Dendritic cell treated with granulocyte-macrophage colony-stimulating factor and Interleukin-4, amounts not matched to agents 40 ng/mL and 50 ng/mL, for 4 days (primary cell): ENCODE measurements around the gene ARRB2.
"Not testable (repeated sequence)": the region's sequence is repeated elsewhere in the genome, so short reads cannot be mapped to it uniquely, and the experiment has no call there.

ENCODE experiments used
- H3K27ac Mint-ChIP-seq: one replicate; pipeline ENCODE4 v1.8.0; 2022; ENCODE audit warnings: mild to moderate bottlenecking, mixed read lengths
- H3K27me3 Mint-ChIP-seq: one replicate; pipeline ENCODE4 v1.8.0; 2022; ENCODE audit warnings: mild to moderate bottlenecking, mixed read lengths
- H3K36me3 Mint-ChIP-seq: one replicate; pipeline ENCODE4 v1.8.0; 2022; ENCODE audit warnings: low read depth, mixed read lengths
- H3K4me1 Mint-ChIP-seq: one replicate; pipeline ENCODE4 v1.8.0; 2022; ENCODE audit warnings: low read depth, mixed read lengths
- H3K4me3 Mint-ChIP-seq: one replicate; pipeline ENCODE4 v1.8.0; 2022; ENCODE audit warnings: mild to moderate bottlenecking, moderate library complexity, mixed read lengths
- H3K9me3 Mint-ChIP-seq: one replicate; pipeline ENCODE4 v1.8.0; 2022; ENCODE audit warnings: mixed read lengths
- intact Hi-C: fragments of 100-400 bp; cut with micrococcal nuclease; formaldehyde crosslinking; loops from one replicate; pipeline ENCODE4 v1.15.0; 2022

Gene ARRB2

GRCh38 chr17:4679658-4680057 is 30.8 kb upstream of the ARRB2 start:
- intact Hi-C loops, result loop anchor here (1.0 to 5.0 kb wide), 3 partner anchors 12 to 32 kb away; no protein-coding TSS in a partner anchor
- H3K27me3 Mint-ChIP-seq, result no peaks in the 10 kb centered on the region
- H3K36me3 Mint-ChIP-seq, result peaks cover 88% of the 10 kb centered on the region
- peak overlapping the region; percentile 91 for H3K27ac Mint-ChIP-seq
- H3K4me3 Mint-ChIP-seq, result peak overlapping the region; percentile 59
- peaks cover 90% of the 10 kb centered on the region for H3K4me1 Mint-ChIP-seq
- H3K9me3 Mint-ChIP-seq, result no peaks in the 10 kb centered on the region

DNA sequence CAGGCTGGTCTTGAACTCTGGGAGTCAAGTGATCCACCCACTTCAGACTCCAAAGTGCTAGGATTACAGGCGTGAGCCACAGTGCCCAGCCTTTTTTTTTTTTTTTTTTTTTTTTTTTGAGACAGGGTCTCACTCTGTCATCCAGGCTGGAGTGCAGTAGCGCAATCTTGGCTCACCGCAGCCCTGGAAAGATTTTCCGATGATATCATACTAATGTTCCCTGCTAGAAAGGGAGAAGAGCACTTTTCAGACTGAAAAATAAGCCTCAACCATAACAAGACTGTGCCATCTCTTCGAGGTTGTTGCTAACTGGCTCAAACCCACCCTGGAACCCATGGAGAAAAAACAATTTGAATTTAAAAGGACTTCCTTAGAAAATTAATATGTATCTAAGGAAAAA is 26.7 kb upstream of the ARRB2 start:
- not testable (repeated sequence) for H3K4me3 Mint-ChIP-seq, H3K27me3 Mint-ChIP-seq, H3K27ac Mint-ChIP-seq, H3K9me3 Mint-ChIP-seq
- Mint-ChIP-seq H3K36me3 (peaks cover 92% of the 10 kb centered on the region), H3K4me1 (peaks cover 81% of the 10 kb centered on the region)
- intact Hi-C loops, result loop anchor here (5.0 kb wide), 1 partner anchor 36 kb away; no protein-coding TSS in a partner anchor

GRCh38 chr17:4689872-4690271 is 20.6 kb upstream of the ARRB2 start:
- H3K9me3 Mint-ChIP-seq, H3K4me3 Mint-ChIP-seq, intact Hi-C loops, H3K27ac Mint-ChIP-seq, H3K27me3 Mint-ChIP-seq: not testable (repeated sequence)
- Mint-ChIP-seq H3K36me3 (peaks cover 71% of the 10 kb centered on the region), H3K4me1 (peaks cover 73% of the 10 kb centered on the region)

DNA sequence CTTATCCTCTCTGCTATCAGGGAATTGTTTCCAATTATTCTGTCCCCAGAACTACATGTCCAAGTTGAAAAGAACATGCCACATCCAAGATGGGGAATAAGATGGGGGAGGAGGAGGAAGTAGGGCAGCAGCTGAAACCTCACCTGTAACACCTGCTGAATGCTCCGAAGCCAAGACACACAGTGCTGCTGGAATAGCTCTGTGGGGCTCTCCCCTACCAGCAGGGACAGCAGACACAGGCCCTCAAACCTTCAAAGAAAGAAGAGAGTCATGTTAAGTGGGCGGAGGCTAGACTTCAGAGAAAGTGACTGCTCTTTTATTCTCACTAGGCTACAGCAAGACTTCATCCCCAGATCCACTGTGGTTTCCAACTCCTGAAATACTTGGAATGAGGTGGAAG is 19.7 kb upstream of the ARRB2 start:
- H3K27ac Mint-ChIP-seq, result peak overlapping the region; percentile 66
- H3K4me3 Mint-ChIP-seq, result peak overlapping the region; percentile 44
- H3K36me3 Mint-ChIP-seq, result peaks cover 63% of the 10 kb centered on the region
- H3K27me3 Mint-ChIP-seq, result no peaks in the 10 kb centered on the region
- peaks cover 67% of the 10 kb centered on the region for H3K4me1 Mint-ChIP-seq
- H3K9me3 Mint-ChIP-seq, result no peaks in the 10 kb centered on the region
- intact Hi-C loops, result loop anchor here (1.0 kb wide), 1 partner anchor 10 kb away; no protein-coding TSS in a partner anchor

GRCh38 chr17:4691686-4692085 is 18.7 kb upstream of the ARRB2 start:
- Mint-ChIP-seq H3K36me3 (peaks cover 63% of the 10 kb centered on the region), H3K9me3 (no peaks in the 10 kb centered on the region), H3K27me3 (no peaks in the 10 kb centered on the region), H3K4me1 (peaks cover 70% of the 10 kb centered on the region), H3K27ac (peak overlapping the region; percentile 66), H3K4me3 (peak overlapping the region; percentile 41)
- intact Hi-C loops, result loop anchor here (1.0 kb wide), 1 partner anchor 11 kb away; no protein-coding TSS in a partner anchor

GRCh38 chr17:4693416-4693815 is 17.0 kb upstream of the ARRB2 start:
- peak overlapping the region; percentile 46 for H3K27ac Mint-ChIP-seq
- intact Hi-C loops, result no loop called here
- H3K36me3 Mint-ChIP-seq, result peaks cover 60% of the 10 kb centered on the region
- peaks cover 65% of the 10 kb centered on the region for H3K4me1 Mint-ChIP-seq
- H3K4me3 Mint-ChIP-seq, result no peak overlapping the region
- H3K27me3 Mint-ChIP-seq, result no peaks in the 10 kb centered on the region
- no peaks in the 10 kb centered on the region for H3K9me3 Mint-ChIP-seq

DNA sequence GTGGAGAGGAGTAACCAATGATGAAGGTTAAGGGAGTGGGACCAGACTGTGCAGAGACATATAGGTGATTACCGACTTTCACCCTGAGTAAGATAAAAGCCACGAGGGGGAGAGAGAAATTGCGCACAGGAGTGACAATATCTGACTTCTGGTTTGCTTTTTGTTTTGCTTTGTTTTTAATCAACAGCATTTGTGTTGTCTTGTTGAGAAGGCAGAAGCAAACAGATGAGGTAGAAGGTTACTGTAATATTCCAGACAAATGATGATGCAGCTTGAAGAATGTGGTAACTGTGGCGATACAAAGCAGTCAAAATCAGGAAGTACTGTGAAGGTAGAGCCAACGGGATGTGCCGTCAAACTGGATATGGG is 14.0 kb upstream of the ARRB2 start:
- H3K9me3 Mint-ChIP-seq, result no peaks in the 10 kb centered on the region
- no peak overlapping the region for H3K4me3 Mint-ChIP-seq
- peaks cover 42% of the 10 kb centered on the region for H3K4me1 Mint-ChIP-seq
- H3K27ac Mint-ChIP-seq, result peak overlapping the region; percentile 87
- H3K36me3 Mint-ChIP-seq, result peaks cover 39% of the 10 kb centered on the region
- no peaks in the 10 kb centered on the region for H3K27me3 Mint-ChIP-seq
- intact Hi-C loops, result loop anchor here (5.0 kb wide), 1 partner anchor 274 kb away; no protein-coding TSS in a partner anchor

- intact Hi-C loops, result loop anchor here (1.0 to 5.0 kb wide), 3 partner anchors 63 to 277 kb away; no protein-coding TSS in a partner anchor
- Mint-ChIP-seq H3K36me3 (peaks cover 35% of the 10 kb centered on the region), H3K4me1 (peaks cover 39% of the 10 kb centered on the region)
- not testable (repeated sequence) for H3K27me3 Mint-ChIP-seq, H3K4me3 Mint-ChIP-seq, H3K9me3 Mint-ChIP-seq, H3K27ac Mint-ChIP-seq
Measured at GRCh38 chr17:4699401-4700056, 10.9 kb upstream of the ARRB2 start.

GRCh38 chr17:4701116-4701515 is 9.3 kb upstream of the ARRB2 start:
- intact Hi-C loops, result no loop called here
- peaks cover 43% of the 10 kb centered on the region for H3K4me1 Mint-ChIP-seq
- H3K27me3 Mint-ChIP-seq, result no peaks in the 10 kb centered on the region
- H3K36me3 Mint-ChIP-seq, result peaks cover 31% of the 10 kb centered on the region
- no peaks in the 10 kb centered on the region for H3K9me3 Mint-ChIP-seq
- no peak overlapping the region for H3K4me3 Mint-ChIP-seq
- no peak overlapping the region for H3K27ac Mint-ChIP-seq

GRCh38 chr17:4703330-4703691 is 7.1 kb upstream of the ARRB2 start:
- intact Hi-C loops, result no loop called here
- peaks cover 35% of the 10 kb centered on the region for H3K4me1 Mint-ChIP-seq
- H3K4me3 Mint-ChIP-seq, result peak overlapping the region; percentile 83
- peak overlapping the region; percentile 85 for H3K27ac Mint-ChIP-seq
- H3K9me3 Mint-ChIP-seq, result no peaks in the 10 kb centered on the region
- H3K27me3 Mint-ChIP-seq, result no peaks in the 10 kb centered on the region
- H3K36me3 Mint-ChIP-seq, result peaks cover 11% of the 10 kb centered on the region

DNA sequence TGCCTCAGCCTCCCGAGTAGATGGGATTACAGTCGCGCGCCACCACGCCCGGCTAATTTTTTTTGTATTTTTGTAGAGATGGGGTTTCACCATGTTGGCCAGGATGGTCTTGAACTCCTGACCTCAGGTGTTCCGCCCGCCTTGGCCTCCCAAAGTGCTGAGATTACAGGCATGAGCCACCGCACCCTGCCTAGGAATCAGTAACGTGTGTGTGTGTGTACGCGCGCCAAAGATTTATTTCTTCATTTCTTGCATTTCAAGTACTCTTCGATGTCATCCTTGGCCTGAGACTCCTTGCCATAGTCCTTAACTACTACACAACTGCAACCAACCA is 5.9 kb upstream of the ARRB2 start:
- H3K27me3 Mint-ChIP-seq, intact Hi-C loops, H3K9me3 Mint-ChIP-seq: not testable (repeated sequence)
- Mint-ChIP-seq H3K4me1 (peaks cover 37% of the 10 kb centered on the region), H3K36me3 (peaks cover 11% of the 10 kb centered on the region), H3K4me3 (peak overlapping the region; percentile 83), H3K27ac (peak overlapping the region; percentile 85)

GRCh38 chr17:4704991-4705390 is 5.4 kb upstream of the ARRB2 start:
- Mint-ChIP-seq H3K4me3 (peak overlapping the region; percentile 83), H3K4me1 (peaks cover 42% of the 10 kb centered on the region), H3K27ac (peak overlapping the region; percentile 85), H3K9me3 (no peaks in the 10 kb centered on the region), H3K27me3 (no peaks in the 10 kb centered on the region), H3K36me3 (peaks cover 11% of the 10 kb centered on the region)
- intact Hi-C loops, result no loop called here

DNA sequence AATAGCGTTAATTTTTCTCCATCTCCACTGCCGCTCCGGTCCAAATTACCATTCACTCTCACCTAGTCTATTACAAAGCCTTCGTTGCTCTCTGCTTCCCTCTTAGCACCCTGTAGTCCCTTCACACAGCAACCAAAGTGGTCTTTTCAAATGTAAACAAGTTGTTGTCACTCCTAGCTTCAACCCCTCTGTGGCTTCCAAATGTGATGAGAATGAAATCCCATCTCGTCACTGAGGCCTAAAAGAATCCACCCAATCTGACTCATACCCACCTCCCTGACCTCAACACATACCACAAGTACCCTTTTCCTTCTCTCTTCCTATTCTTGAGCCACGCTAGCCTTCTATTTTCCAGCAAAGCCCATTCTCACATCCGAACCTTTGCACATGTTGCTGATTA is 4.3 kb upstream of the ARRB2 start:
- H3K27me3 Mint-ChIP-seq, result no peaks in the 10 kb centered on the region

DNA sequence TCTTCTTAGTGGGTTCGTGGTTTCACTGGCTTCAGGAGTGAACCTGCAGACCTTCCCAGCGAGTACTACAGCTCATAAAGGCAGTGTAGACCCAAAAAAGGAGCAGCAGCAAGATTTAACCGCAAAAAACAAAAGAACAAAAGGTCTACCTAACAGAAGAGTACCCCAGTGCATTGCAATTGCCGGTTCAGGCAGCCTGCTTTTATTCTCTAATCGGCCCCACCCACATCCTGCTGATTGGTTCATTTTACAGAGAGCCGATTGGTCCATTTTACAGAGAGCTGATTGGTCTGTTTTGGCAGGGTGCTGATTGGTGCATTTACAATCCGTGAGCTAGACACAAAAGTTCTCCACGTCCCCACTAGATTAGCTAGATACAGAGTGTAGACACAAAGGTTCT is 2.0 kb upstream of the ARRB2 start:
- H3K27ac Mint-ChIP-seq, result no peak overlapping the region
- H3K36me3 Mint-ChIP-seq, result peaks cover 32% of the 10 kb centered on the region
- H3K4me1 Mint-ChIP-seq, result peaks cover 41% of the 10 kb centered on the region
- no peak overlapping the region for H3K4me3 Mint-ChIP-seq
- no peaks in the 10 kb centered on the region for H3K9me3 Mint-ChIP-seq
- intact Hi-C loops, result no loop called here
- no peaks in the 10 kb centered on the region for H3K27me3 Mint-ChIP-seq

More for the DNA sequence above, 4.3 kb upstream of the ARRB2 start:
- Mint-ChIP-seq H3K27ac (no peak overlapping the region), H3K4me1 (peaks cover 42% of the 10 kb centered on the region), H3K36me3 (peaks cover 17% of the 10 kb centered on the region), H3K4me3 (no peak overlapping the region), H3K9me3 (no peaks in the 10 kb centered on the region)
- intact Hi-C loops, result no loop called here
